K562 (cell line): Measurements from ENCODE around the gene DHPS. TPM values are rescaled to one million over a fixed set of nuclear protein-coding genes. Genes with fewer than 3 reads are reported as not detected.

ENCODE experiments used
- BRD4 ChIP-seq: fragments of 200-600 bp; sonication (generic); IDR thresholded peaks from 2 replicates; pipeline ENCODE4 v1.6.1; 2017; ENCODE audit warnings: inconsistent platforms
- CCNT2 ChIP-seq: IDR thresholded peaks from 2 replicates; pipeline ENCODE4 v1.6.1; 2011; ENCODE audit warnings: borderline replicate concordance, low read depth, mild to moderate bottlenecking, moderate library complexity, mixed read lengths, low read length; ENCODE audit not compliant: insufficient read length; ENCODE audit errors: extremely low read depth
- CTBP1 ChIP-seq: fragments of 450-650 bp; IDR thresholded peaks from 2 replicates; pipeline ENCODE4 v1.6.1; 2016; ENCODE audit warnings: borderline replicate concordance
- FIP1L1 ChIP-seq: fragments of 200-400 bp; formaldehyde crosslinking; IDR thresholded peaks from 2 replicates; pipeline ENCODE4 v1.6.1; 2018; ENCODE audit warnings: mild to moderate bottlenecking, low read depth, low read length; ENCODE audit not compliant: poor library complexity, severe bottlenecking
- FOSL1 ChIP-seq: fragments of 200-800 bp; sonication (Bioruptor generic); conservative IDR thresholded peaks from 2 replicates; pipeline ENCODE4 v1.6.1; 2016; ENCODE audit warnings: missing genetic modification characterization, missing compliant biosample characterization
- MAZ ChIP-seq, 2 experiments: fragments of 450-650 bp in 1 of 2; sonication (generic) in 1 of 2; formaldehyde crosslinking; IDR thresholded peaks in 1 of 2; conservative IDR thresholded peaks in 1 of 2; 2 replicates each; pipeline versions ENCODE4 v1.4.0 to v1.5.0; 2020; ENCODE audit warnings: mild to moderate bottlenecking in 1 of 2, missing genetic modification reagents in 1 of 2
- MCM5 ChIP-seq: fragments of 450-650 bp; IDR thresholded peaks from 2 replicates; pipeline ENCODE4 v1.6.1; 2016; ENCODE audit warnings: low read depth
- MEF2A ChIP-seq: IDR thresholded peaks from 2 replicates; pipeline ENCODE4 v1.6.1; 2011; ENCODE audit warnings: low read depth, mild to moderate bottlenecking, low read length, moderate library complexity; ENCODE audit not compliant: control insufficient read depth
- SIN3A ChIP-seq, 2 experiments: fragments of 150-350 bp in 1 of 2; IDR thresholded peaks; 2 replicates each; pipeline ENCODE4 v1.6.1; 2011 to 2016; ENCODE audit warnings: borderline replicate concordance in 2 of 2, low read depth in 2 of 2, low read length in 2 of 2, mild to moderate bottlenecking in 2 of 2, moderate library complexity in 2 of 2; ENCODE audit not compliant: control insufficient read depth in 1 of 2
- TCF7 ChIP-seq: sonication (generic); IDR thresholded peaks from 2 replicates; pipeline ENCODE4 v1.6.1; 2016; ENCODE audit warnings: antibody characterized with exemption, borderline replicate concordance
- ZNF175 ChIP-seq: fragments of 200-800 bp; sonication (Bioruptor generic); IDR thresholded peaks from 2 replicates; pipeline ENCODE4 v1.6.1; 2016; ENCODE audit warnings: low read depth, mild to moderate bottlenecking, missing genetic modification characterization, missing compliant biosample characterization
- ZZZ3 ChIP-seq: fragments of 450-650 bp; IDR thresholded peaks from 2 replicates; pipeline ENCODE4 v1.6.1; 2016; ENCODE audit warnings: antibody characterized with exemption, mild to moderate bottlenecking, moderate library complexity
- polyA plus RNA-seq, 8 experiments: library from polyadenylated mRNA; depleted of rRNA in 4 of 8; stranded (reverse) in 5 of 8; unstranded in 3 of 8; fragments of >200 nt; fragmentation: Nextera tagmentation in 2 of 8; fragmentation: Illumina TruSeq in 1 of 8; extraction: Ambion mirVana in 2 of 8; extraction: Trizol in 1 of 8; gene quantifications; 2 replicates each; pipeline versions ENCODE4 v1.2.1 to v1.2.3, GENCODE V29; 2011 to 2014; ENCODE audit warnings: inconsistent platforms in 1 of 8, missing spikeins in 1 of 8
- total RNA-seq, 7 experiments: library from RNA; depleted of rRNA in 6 of 7; stranded (reverse); fragments of >200 nt in 6 of 7; fragmentation: Illumina TruSeq in 2 of 7; extraction: Trizol in 2 of 7; gene quantifications; 2 replicates each; pipeline versions ENCODE4 v1.2.1 to v1.2.3, GENCODE V29; 2011 to 2021; ENCODE audit warnings: low replicate concordance in 1 of 7
- TF ChIP-seq, protein P1 (sequence below), 2 experiments: fragments of 450-650 bp in 1 of 2; sonication (generic) in 1 of 2; formaldehyde crosslinking in 1 of 2; IDR thresholded peaks; 2 replicates each; pipeline versions ENCODE4 v1.7.1 to v1.9.0; 2016 to 2022; ENCODE audit warnings: inconsistent platforms in 1 of 2, mild to moderate bottlenecking in 1 of 2, missing genetic modification reagents in 1 of 2

DHPS gene
- total and polyA plus RNA-seq, 9 of the 15 experiments (the other 6 are each of a cell fraction or from before 2014, with no cell fraction given), result 47.1 to 110 (median 79.9) TPM

DNA sequence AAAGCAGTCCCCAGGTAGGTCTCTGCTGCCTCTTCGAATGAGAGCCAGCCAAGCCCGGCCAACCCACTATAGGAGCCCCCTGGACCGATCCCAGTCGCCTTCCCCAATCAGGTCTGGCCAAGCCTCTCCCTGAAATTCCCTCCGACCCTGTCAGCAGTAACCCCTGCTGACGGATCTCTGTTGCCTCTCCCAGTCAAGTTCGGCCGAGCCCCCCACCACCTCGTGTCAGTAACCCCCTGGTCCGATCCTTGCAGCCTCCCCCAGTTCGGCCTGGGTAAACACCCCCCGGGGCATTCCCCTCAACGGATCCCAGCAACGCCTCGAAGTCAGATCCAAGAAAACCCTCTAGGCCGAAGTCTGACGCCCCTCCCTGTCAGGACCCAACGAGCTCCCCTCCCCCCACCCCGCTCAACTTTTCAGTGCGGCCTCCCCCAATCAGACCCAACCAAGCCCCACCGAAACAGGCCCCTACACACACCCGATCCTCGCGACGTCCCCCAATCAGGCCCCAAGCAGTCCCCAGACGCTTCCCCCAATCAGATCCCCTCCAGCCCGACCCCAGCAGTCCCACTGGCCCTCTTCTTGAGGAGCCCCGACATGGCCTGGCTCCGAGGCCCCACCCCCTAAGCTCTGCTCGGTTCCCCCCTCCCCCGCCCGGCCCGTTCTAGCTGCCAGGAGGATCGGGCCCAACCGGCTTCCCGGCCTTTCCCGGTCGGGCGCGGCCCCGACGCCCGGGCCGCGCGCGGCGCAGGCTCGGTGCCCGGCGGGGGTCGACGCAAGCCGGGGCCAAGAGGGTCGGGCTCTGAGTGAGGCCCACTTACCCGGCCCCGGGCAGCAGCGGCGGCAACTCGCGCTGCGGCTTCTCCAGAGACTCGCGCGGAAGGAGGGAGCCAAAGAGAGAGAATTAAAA lies 40.2 kb upstream of the DHPS start (continued):
- TF ChIP-seq TCF7, result no peak
- no peak for TF ChIP-seq CTBP1
- TF ChIP-seq MAZ (CRISPR knock-in tag; conservative IDR thresholded peaks at IDR 0.05 in 1 of 2, IDR thresholded peaks at IDR 0.05 in 1 of 2), result 0 out of 4 replicates have a peak, but pooled peaks of 1 of the 2 experiments have one; percentile 2
- TF ChIP-seq ZNF175 (CRISPR knock-in tag), result peak; percentile 79
- TF ChIP-seq SIN3A (IDR thresholded peaks at IDR 0.05; ENCODE audit: borderline replicate concordance in 2 of 2, control insufficient read depth in 1 of 2, low read depth in 2 of 2, low read length in 2 of 2), result peak in 1 of 2 experiments; percentile 5; a peak in 1 of 4 replicates
- TF ChIP-seq MCM5, result no peak
- TF ChIP-seq, protein P1, sequence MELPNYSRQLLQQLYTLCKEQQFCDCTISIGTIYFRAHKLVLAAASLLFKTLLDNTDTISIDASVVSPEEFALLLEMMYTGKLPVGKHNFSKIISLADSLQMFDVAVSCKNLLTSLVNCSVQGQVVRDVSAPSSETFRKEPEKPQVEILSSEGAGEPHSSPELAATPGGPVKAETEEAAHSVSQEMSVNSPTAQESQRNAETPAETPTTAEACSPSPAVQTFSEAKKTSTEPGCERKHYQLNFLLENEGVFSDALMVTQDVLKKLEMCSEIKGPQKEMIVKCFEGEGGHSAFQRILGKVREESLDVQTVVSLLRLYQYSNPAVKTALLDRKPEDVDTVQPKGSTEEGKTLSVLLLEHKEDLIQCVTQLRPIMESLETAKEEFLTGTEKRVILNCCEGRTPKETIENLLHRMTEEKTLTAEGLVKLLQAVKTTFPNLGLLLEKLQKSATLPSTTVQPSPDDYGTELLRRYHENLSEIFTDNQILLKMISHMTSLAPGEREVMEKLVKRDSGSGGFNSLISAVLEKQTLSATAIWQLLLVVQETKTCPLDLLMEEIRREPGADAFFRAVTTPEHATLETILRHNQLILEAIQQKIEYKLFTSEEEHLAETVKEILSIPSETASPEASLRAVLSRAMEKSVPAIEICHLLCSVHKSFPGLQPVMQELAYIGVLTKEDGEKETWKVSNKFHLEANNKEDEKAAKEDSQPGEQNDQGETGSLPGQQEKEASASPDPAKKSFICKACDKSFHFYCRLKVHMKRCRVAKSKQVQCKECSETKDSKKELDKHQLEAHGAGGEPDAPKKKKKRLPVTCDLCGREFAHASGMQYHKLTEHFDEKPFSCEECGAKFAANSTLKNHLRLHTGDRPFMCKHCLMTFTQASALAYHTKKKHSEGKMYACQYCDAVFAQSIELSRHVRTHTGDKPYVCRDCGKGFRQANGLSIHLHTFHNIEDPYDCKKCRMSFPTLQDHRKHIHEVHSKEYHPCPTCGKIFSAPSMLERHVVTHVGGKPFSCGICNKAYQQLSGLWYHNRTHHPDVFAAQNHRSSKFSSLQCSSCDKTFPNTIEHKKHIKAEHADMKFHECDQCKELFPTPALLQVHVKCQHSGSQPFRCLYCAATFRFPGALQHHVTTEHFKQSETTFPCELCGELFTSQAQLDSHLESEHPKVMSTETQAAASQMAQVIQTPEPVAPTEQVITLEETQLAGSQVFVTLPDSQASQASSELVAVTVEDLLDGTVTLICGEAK (IDR thresholded peaks at IDR 0.05), result peak; percentile 46; the same call in 1 of the 2 replicates
- TF ChIP-seq, protein P1 (CRISPR knock-in tag; IDR thresholded peaks at IDR 0.05), result no peak
- TF ChIP-seq ZZZ3, result no peak
- peak; percentile 30 for TF ChIP-seq FIP1L1
- peak; percentile 71; the same call in 1 of the 2 replicates for TF ChIP-seq BRD4
- 0 out of 2 replicates have a peak, but pooled peaks have one; percentile 28 for TF ChIP-seq FOSL1 (tag)
- TF ChIP-seq CCNT2, result peak; percentile 56
- no peak for TF ChIP-seq MEF2A
